Osteocyte (in vitro differentiated cells): ENCODE measurements around the gene OR1I1. TPM values are rescaled to one million over a fixed set of nuclear protein-coding genes. Genes with fewer than 3 reads are reported as not detected.

Experiments used
- DNase-seq: peaks from one replicate; pipeline ENCODE4 v3.0.0; 2021; ENCODE audit warnings: mixed read lengths; ENCODE audit not compliant: unreplicated experiment; ENCODE audit errors: extremely low spot score
- H3K27ac Mint-ChIP-seq: one replicate; pipeline ENCODE4 v1.8.0; 2021; ENCODE audit warnings: mild to moderate bottlenecking, mixed read lengths; ENCODE audit not compliant: unreplicated experiment
- H3K27me3 Mint-ChIP-seq: one replicate; pipeline ENCODE4 v1.8.0; 2021; ENCODE audit warnings: mixed read lengths; ENCODE audit not compliant: unreplicated experiment
- H3K36me3 Mint-ChIP-seq: one replicate; pipeline ENCODE4 v1.8.0; 2021; ENCODE audit warnings: mixed read lengths; ENCODE audit not compliant: unreplicated experiment
- H3K4me1 Mint-ChIP-seq: one replicate; pipeline ENCODE4 v1.8.0; 2021; ENCODE audit warnings: mixed read lengths; ENCODE audit not compliant: unreplicated experiment
- H3K4me3 Mint-ChIP-seq: one replicate; pipeline ENCODE4 v1.8.0; 2021; ENCODE audit warnings: mild to moderate bottlenecking, moderate library complexity, mixed read lengths; ENCODE audit not compliant: unreplicated experiment
- H3K9me3 Mint-ChIP-seq: one replicate; pipeline ENCODE4 v1.8.0; 2021; ENCODE audit warnings: mixed read lengths; ENCODE audit not compliant: unreplicated experiment
- CTCF ChIP-seq: fragments of 200-600 bp; sonication (generic); IDR thresholded peaks from 2 replicates; pipeline ENCODE4 v1.5.0; 2021; ENCODE audit warnings: antibody characterized with exemption, mild to moderate bottlenecking, moderate library complexity
- total RNA-seq: library from RNA; stranded (reverse); gene quantifications from 2 replicates; pipeline ENCODE4 v1.2.1, GENCODE V29; 2021

Gene OR1I1
- total RNA-seq, 1 donor from 2014 or later, result not detected

- H3K4me3 Mint-ChIP-seq, result peak overlapping the region; percentile 88
- no peak for TF ChIP-seq CTCF
- H3K36me3 Mint-ChIP-seq, result peaks cover 16% of the 10 kb centered on the region
- peak overlapping the region; percentile 92 for H3K27ac Mint-ChIP-seq
- no peaks in the 10 kb centered on the region for H3K27me3 Mint-ChIP-seq
- DNase-seq, result no peak
- H3K4me1 Mint-ChIP-seq, result peaks cover 15% of the 10 kb centered on the region
- peaks cover 5% of the 10 kb centered on the region for H3K9me3 Mint-ChIP-seq
Measured at GRCh38 chr19:15108845-15109767, 27.1 kb downstream of the OR1I1 start.

GRCh38 chr19:15109768-15110417 is 27.9 kb downstream of the OR1I1 start:
- no peaks in the 10 kb centered on the region for H3K27me3 Mint-ChIP-seq

DNA sequence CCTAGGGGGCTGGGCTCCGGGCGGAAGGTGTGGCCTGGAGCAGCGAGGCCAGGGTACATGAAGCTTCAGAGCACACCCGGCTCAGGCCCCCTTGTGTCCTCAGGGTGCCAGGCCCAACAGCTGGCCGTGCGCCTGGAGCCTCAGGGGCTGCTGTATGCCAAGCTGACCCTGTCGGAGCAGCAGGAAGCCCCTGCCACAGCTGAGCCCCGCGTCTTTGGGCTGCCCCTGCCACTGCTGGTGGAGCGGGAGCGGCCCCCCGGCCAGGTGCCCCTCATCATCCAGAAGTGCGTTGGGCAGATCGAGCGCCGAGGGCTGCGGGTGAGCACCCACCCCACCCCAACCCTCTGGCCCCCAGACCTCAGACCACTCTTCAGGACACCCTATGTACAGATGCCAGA is 28.4 kb downstream of the OR1I1 start:
- Mint-ChIP-seq H3K9me3 (no peaks in the 10 kb centered on the region), H3K27me3 (no peaks in the 10 kb centered on the region), H3K4me1 (peaks cover 15% of the 10 kb centered on the region), H3K27ac (no peak overlapping the region), H3K36me3 (peaks cover 16% of the 10 kb centered on the region), H3K4me3 (no peak overlapping the region)
- no peak for DNase-seq
- no peak for TF ChIP-seq CTCF

More at GRCh38 chr19:15109768-15110417, 27.9 kb downstream of the OR1I1 start:
- H3K4me1 Mint-ChIP-seq, result peaks cover 15% of the 10 kb centered on the region
- H3K27ac Mint-ChIP-seq, result no peak overlapping the region
- no peak for TF ChIP-seq CTCF
- H3K4me3 Mint-ChIP-seq, result no peak overlapping the region
- no peak for DNase-seq
- H3K36me3 Mint-ChIP-seq, result peaks cover 16% of the 10 kb centered on the region
- no peaks in the 10 kb centered on the region for H3K9me3 Mint-ChIP-seq

DNA sequence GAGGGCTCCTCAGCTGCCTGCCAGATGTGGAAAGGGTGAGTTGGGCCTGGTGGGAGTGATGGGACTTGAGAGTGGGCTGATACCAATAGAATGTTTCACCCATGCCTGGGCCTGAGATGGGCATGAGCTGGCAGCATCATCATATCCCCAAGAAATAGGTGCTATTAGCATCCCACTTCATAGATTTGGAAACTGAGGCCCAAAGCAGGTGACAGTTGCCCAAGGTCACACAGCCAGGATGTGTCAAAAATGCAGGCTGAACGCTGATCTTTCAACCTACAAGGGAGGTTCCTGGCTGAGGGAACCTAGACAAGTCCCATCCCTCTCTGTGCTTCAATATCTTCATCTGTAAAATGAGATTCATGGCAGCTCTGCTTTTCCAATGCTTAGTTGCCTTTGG is 29.7 kb downstream of the OR1I1 start:
- no peak overlapping the region for H3K27ac Mint-ChIP-seq
- no peaks in the 10 kb centered on the region for H3K9me3 Mint-ChIP-seq
- no peak for TF ChIP-seq CTCF
- H3K4me1 Mint-ChIP-seq, result peaks cover 12% of the 10 kb centered on the region
- H3K36me3 Mint-ChIP-seq, result peaks cover 16% of the 10 kb centered on the region
- H3K27me3 Mint-ChIP-seq, result no peaks in the 10 kb centered on the region
- H3K4me3 Mint-ChIP-seq, result no peak overlapping the region
- no peak for DNase-seq

- Mint-ChIP-seq H3K4me1 (peaks cover 10% of the 10 kb centered on the region), H3K27me3 (no peaks in the 10 kb centered on the region), H3K36me3 (peaks cover 18% of the 10 kb centered on the region), H3K4me3 (no peak overlapping the region), H3K9me3 (no peaks in the 10 kb centered on the region), H3K27ac (no peak overlapping the region)
- no peak for DNase-seq
- peak; percentile 13 for TF ChIP-seq CTCF
Measured at GRCh38 chr19:15112385-15112784, 30.4 kb downstream of the OR1I1 start.
